ENCODE data around the gene EIF2S2. TPM values are rescaled to one million over a fixed set of nuclear protein-coding genes. Genes with fewer than 3 reads are reported as not detected.

The EIF2S2 gene
- total RNA-seq, 1 donor from 2014 or later: 48.9 TPM

DNA sequence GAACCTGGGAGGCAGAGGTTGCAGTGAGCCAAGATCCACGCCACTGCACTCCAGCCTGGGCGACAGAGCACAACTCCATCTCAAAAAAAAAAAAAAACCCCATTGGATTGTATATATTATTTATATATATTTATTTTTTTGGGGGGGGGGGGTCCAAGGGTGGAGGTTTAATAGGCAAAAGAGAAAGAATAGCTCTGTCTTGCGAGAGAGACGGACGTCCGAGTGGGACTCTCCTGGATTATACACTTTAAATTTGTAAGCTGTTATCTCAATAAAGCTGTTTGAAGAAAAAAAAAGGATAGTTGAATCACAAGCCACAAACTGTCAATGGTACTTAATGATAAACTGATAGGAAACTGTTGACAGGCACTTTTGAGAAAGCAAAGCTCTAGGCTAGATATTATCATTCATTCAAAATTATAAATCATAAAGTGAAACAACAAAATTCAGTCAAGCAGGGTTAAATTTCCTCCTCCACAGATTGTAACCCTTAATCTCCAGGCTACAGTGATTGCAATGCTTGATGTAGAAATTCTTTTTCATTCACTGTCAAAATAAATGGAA, 20.3 kb downstream of the EIF2S2 start:
- FAIRE-seq (no peak), DNase-seq (ENCODE audit: low spot score in 2 of 2) (no peak)

- DNase-seq (ENCODE audit: low spot score in 2 of 2) (no peak), FAIRE-seq (no peak)
Observed at GRCh38 chr20:34090645-34091044, 21.4 kb downstream of the EIF2S2 start.

DNA sequence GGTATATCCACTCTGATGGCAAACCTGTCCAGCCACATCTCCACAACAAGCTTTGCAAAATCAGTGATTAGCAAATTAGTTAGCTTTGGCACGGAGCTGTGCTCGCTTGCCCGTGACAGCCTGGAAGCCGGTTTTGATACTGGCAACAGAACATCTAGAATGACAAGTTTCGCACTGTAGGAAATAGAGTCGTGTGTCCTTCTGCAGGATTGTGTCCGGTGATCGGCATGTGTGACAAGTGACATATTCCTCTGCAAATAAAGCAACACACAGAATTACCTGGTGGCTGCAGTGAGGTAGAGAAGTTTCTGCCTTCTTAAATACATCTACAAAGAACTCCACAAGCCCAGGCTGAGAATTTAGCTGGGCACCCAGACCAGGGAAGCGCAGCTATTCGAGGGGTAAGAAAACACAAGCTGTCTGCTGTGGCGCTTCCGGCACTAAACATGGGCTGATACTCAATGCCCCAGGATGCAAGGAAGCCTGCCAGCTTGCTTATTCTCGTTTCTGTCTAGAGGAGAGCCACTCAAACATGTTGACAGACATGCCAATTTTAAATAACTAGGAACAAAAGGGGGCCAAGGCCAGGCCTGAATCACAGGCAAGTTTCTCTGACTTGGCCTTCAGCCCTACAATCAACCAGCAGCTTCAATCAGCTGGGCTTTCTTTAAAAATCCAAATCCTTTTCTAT, 22.2 kb downstream of the EIF2S2 start:
- FAIRE-seq: no peak

GRCh38 chr20:34089175-34089479, 22.9 kb downstream of the EIF2S2 start:
- no peak for DNase-seq (ENCODE audit: low spot score in 2 of 2)
- FAIRE-seq: no peak

More for the DNA sequence above, 22.2 kb downstream of the EIF2S2 start:
- DNase-seq (ENCODE audit: low spot score in 2 of 2): no peak

DNA sequence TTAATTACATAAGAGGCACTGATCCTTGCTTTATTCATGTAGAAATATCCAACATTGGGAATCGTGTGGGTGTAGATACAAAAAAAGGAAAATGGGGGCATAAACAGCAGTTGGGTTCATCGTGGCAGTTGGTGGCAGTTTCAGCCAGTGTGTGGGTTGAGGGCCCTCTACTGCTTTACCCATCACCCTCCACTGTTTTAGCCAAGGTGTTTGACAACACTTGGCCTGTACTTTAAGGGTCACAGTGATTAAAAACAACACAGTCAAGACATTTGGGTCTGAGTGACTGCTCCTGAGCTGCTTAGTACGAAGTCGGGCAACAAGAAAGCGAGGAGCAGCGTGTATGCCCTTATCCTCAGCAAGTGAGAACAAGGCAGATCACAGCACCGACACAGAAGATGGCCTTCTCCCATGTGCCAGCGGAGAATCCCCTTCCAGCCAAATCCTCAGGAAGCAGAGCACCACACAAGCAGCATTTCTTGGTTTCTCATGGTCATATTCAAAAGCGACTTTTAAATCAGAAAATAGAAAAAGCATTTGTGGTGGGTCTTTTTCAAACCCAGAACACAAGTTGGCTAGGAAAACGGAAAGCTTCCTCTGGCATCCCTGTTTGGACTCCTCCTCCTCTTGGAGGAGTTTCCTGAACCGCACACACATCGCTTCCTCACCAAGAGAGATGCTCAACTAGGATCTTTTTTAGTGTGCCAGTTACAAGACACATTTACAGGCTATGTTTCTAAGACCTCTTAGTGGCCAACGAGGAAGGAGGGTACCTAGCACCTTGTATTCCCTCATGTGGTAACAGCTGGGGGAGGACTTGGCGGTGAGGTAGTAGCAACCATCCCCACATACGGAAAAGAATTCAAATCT, 23.5 kb downstream of the EIF2S2 start:
- no peak for FAIRE-seq

DNA sequence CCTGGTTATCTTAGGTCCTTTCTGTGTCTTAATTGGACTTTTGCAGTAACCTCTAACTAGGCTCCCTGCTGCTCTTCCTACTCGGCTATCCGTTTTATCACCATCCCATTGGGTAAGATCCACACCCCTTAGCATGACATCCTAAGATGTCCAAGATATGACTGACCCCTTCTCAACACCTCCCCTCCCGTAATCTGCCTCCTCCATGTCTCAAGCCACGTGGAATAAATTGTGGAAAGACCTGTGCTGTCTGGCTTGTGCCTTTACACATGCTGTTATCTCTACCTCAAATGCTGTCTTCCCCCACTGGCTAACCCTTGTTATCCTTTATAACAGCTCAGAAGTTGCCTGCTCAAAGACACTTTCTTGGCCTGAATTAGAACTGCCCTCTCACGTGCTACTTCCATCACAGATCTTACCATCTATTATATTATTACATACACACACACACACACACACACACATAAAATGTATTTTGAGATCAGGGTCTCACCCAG, 26.5 kb downstream of the EIF2S2 start:
- FAIRE-seq: no peak

More for the DNA sequence above, 23.5 kb downstream of the EIF2S2 start:
- DNase-seq (ENCODE audit: low spot score in 2 of 2): no peak

GRCh38 chr20:34084227-34084923, 27.7 kb downstream of the EIF2S2 start:
- FAIRE-seq (no peak), DNase-seq (ENCODE audit: low spot score in 2 of 2) (no peak)

More for the DNA sequence above, 26.5 kb downstream of the EIF2S2 start:
- no peak for DNase-seq (ENCODE audit: low spot score in 2 of 2)

DNA sequence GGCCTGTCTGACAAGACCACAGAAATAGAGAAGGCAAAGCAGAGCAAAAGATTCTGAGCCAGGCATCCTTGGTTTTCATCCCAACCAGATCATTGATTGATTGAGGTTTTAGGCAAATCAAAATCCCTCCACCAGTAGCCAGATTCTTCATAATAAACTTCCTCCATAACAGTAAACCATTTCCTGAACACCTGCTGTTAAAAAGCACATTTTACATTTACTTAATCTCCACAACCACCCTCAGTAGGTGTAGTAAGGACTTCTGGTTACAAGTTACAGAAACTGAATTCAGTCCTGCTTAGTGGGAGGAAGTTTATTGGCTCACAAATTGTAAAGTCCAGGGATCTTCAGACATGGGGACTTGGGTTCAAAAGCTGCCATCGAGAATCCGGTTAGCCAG, 28.3 kb downstream of the EIF2S2 start:
- FAIRE-seq (no peak), DNase-seq (ENCODE audit: low spot score in 2 of 2) (no peak)

DNA sequence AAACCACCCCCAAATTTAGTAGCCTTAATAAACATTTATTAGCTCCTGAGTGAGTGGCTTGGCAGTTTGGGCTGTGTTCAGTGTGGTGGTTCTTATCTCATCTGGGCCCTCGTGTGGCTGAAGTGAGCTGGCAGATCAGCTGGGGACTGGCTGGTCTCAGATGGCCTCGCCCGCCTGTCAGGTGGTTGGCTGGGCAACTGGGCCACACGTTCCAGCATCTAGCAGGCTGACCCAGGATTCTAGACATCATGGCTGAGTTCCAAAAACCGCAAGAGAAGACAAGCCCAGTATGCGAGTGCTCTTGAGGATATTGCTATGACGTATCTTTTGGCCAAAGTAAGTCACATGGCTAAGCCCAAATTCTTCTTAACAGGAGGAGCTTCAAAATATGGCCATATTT, 28.9 kb downstream of the EIF2S2 start:
- FAIRE-seq (no peak), DNase-seq (ENCODE audit: low spot score in 2 of 2) (peak in 1 of 2 donors; percentile 54)

DNA sequence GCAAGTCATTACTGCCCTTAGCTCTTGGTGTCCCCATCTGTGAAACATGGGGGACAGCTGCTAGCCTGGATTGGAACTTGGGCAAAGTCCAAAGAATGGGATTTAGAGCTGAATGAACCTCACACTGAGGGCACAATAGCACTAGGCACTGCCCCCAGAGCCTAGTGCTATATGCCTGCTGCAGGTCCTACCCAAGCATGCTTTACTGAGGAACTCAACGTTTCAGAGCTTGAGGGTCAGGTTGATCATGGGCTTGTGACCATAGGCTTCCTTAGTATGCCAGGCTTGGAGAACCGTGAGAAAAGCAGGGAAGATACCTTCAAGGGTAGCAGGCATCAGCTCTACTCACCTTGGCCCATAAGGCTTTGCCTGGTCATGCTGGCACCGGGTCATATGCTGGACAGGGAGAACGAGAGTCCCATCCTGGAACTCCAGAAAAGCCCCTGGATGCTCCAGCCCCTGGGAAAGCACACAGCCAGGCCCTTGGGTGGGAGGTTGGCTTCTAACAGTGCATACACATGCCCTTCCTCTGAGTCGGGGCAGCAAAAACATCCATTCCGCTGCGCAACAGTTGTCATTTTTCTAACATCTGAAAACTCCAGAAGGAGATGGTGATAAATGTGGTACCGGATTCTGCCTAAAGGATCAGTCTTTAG, 29.7 kb downstream of the EIF2S2 start:
- FAIRE-seq (no peak), DNase-seq (ENCODE audit: low spot score in 2 of 2) (no peak)

DNA sequence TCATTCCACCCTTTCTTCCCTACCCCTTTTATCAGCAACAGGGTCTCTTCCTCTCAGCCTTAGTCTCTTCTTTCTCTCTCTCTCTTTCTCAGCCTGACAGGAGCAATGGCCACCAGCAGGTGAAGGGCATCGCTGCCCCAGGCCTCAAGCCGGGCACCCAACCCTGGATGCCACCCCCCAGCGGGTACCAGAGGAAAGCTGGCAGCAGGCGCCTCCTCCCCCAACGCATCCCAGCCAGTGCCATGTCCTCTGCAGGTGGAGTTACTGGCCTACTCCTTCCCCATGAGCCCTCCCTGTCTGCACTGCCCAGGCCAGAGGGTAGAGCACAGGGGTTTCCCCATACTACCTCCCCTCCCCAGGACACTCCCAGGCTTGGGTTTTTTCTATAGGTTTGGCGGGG, 32.2 kb downstream of the EIF2S2 start:
- FAIRE-seq (no peak), DNase-seq (ENCODE audit: low spot score in 2 of 2) (no peak)

GRCh38 chr20:34078540-34078939, 33.5 kb downstream of the EIF2S2 start:
- FAIRE-seq (no peak), DNase-seq (ENCODE audit: low spot score in 2 of 2) (no peak)

- DNase-seq (ENCODE audit: low spot score in 2 of 2) (no peak), FAIRE-seq (no peak)
Observed at GRCh38 chr20:34076952-34077351, 35.1 kb downstream of the EIF2S2 start.

DNA sequence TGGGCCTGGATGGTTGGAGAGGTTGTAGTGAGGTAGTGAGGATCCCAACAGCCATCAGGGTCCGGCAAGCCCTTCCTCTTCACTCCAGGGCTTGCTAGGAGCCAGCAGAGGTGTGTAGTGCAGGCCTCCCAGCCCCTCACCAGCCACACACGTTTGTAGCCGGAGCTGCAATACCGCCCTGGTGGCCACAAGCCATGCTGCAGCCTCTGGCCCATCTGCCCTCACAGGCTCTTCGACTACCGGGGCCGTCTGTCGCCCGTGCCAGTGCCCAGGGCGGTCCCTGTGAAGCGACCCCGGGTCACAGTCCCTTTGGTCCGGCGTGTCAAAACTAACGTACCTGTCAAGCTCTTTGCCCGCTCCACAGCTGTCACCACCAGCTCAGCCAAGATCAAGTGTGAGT, 36.4 kb downstream of the EIF2S2 start:
- no peak for FAIRE-seq
- no peak for DNase-seq (ENCODE audit: low spot score in 2 of 2)

DNA sequence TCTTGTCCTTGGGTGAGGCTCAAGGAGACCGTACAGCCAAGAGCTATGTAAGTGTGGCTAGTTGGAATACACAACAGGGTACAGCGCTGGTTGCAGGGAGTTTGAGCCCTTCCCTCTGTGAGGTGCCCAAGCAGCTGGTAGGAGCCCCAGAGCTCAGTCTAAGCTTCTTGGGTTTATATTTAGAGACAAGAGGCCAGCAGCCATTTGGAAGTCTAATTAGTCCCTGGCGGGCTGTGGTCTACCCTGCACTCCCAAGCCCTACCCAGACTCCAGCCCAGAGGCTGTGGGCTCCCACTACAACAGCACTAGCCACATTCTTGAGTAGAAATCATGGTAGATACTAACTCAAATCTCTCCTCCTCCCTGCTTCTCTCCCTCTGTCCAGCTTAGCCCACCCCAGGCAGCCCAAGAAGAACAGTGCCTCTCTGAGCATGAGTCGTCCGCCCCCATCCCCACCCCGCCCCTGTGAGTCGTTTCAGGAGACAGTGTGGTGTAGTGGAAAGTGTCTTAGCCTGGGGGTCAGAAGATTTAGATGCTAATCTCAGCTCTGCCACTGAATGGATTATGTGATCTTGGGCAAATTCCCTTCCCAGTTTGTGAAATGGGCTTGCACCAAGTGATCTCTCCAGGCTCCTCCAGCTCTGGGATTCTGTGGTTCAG, 37.8 kb downstream of the EIF2S2 start:
- DNase-seq (ENCODE audit: low spot score in 2 of 2): no peak
- FAIRE-seq: no peak

GRCh38 chr20:34072778-34073177, 39.3 kb downstream of the EIF2S2 start:
- FAIRE-seq: no peak
- no peak for DNase-seq (ENCODE audit: low spot score in 2 of 2)

DNA sequence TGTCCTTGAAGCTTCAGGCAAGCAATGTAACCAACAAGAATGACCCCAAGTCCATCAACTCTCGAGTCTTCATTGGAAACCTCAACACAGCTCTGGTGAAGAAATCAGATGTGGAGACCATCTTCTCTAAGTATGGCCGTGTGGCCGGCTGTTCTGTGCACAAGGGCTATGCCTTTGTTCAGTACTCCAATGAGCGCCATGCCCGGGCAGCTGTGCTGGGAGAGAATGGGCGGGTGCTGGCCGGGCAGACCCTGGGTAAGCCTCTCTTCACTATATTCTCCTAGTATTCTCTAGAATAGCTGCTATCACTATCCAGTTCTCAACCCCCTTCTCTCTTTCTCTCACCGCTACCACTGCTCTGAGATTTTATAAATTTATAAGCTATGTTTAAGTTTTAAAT, 40.0 kb downstream of the EIF2S2 start:
- DNase-seq (ENCODE audit: low spot score in 2 of 2) (no peak), FAIRE-seq (no peak)

DNA sequence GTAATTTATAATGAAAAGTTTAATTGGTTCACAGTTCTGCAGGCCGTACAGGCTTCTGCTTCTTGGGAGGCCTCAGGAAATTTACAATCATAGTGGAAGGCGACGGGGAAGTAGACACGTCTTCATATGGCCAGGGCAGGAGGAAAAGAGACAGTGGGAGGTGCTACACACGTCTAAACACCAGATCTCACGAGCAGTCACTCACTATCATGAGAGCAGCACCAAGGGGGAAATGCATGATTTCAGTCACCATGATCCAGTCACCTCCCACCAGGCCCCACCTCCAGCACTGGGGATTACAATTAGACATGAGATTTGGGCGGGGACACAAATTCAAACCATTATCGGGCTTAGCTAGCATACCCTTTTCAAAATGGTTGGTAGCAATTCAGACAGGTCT, 41.2 kb downstream of the EIF2S2 start:
- FAIRE-seq (no peak), DNase-seq (ENCODE audit: low spot score in 2 of 2) (no peak)

- no peak for DNase-seq (ENCODE audit: low spot score in 2 of 2)
- no peak for FAIRE-seq
Observed at GRCh38 chr20:34070079-34070439, 42.0 kb downstream of the EIF2S2 start.
